ENCODE results near the gene BCAS1.

DNA sequence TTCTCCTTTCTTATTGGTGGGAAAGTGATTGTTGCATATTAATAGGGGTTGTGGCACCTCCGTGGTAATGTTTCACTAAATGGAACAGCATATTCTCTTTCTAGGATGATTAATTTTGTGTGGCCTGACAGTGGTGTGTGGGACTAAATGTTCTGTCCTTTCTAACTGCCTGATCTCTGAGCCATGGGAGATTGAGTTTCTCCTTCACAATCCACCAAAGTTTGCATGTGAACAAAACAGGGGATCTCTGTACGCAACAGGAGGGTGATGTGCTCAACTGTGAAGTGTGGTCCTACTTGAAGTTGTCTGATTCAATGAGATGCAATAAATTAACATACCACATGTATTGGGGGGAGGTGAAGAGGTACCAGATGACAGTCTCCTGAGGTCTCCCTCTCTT lies 19.3 kb downstream of the BCAS1 start:
- TF ChIP-seq, protein P1, sequence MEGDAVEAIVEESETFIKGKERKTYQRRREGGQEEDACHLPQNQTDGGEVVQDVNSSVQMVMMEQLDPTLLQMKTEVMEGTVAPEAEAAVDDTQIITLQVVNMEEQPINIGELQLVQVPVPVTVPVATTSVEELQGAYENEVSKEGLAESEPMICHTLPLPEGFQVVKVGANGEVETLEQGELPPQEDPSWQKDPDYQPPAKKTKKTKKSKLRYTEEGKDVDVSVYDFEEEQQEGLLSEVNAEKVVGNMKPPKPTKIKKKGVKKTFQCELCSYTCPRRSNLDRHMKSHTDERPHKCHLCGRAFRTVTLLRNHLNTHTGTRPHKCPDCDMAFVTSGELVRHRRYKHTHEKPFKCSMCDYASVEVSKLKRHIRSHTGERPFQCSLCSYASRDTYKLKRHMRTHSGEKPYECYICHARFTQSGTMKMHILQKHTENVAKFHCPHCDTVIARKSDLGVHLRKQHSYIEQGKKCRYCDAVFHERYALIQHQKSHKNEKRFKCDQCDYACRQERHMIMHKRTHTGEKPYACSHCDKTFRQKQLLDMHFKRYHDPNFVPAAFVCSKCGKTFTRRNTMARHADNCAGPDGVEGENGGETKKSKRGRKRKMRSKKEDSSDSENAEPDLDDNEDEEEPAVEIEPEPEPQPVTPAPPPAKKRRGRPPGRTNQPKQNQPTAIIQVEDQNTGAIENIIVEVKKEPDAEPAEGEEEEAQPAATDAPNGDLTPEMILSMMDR (IDR thresholded peaks at IDR 0.05): no peak
- no peak for TF ChIP-seq POLR2A (IDR thresholded peaks at IDR 0.05)

Data from body of pancreas (tissue), 4 donors.